Hematopoietic multipotent progenitor cell treated with erythropoietin and hydrocortisone succinate and interleukin-3 and kit ligand, for 8 days (in vitro differentiated cells): ENCODE results near the gene KCTD1.

Source experiments
- DNase-seq: peaks from one replicate; pipeline ENCODE4 v3.0.0-alpha.2; 2015

Gene KCTD1

GRCh38 chr18:26421503-26421902 is 126.8 kb downstream of the KCTD1 start:
- no peak for DNase-seq

GRCh38 chr18:26419746-26420145 is 128.6 kb downstream of the KCTD1 start:
- no peak for DNase-seq

- DNase-seq: no peak
These were observed 130.1 kb downstream of the KCTD1 start for GRCh38 chr18:26418225-26418624.

- no peak for DNase-seq
These were observed 131.2 kb downstream of the KCTD1 start for GRCh38 chr18:26417190-26417589.

GRCh38 chr18:26416652-26417150 is 131.7 kb downstream of the KCTD1 start:
- DNase-seq: no peak

- no peak for DNase-seq
These were observed 132.7 kb downstream of the KCTD1 start for GRCh38 chr18:26415631-26416030.

- DNase-seq: no peak
These were observed 133.4 kb downstream of the KCTD1 start for GRCh38 chr18:26414901-26415440.

- DNase-seq: no peak
These were observed 139.3 kb downstream of the KCTD1 start for GRCh38 chr18:26409091-26409490.

GRCh38 chr18:26407736-26408601 is 140.4 kb downstream of the KCTD1 start:
- DNase-seq: no peak

- no peak for DNase-seq
These were observed 141.4 kb downstream of the KCTD1 start for GRCh38 chr18:26406854-26407517.

- DNase-seq: no peak
These were observed 142.0 kb downstream of the KCTD1 start for GRCh38 chr18:26406324-26406723.

- DNase-seq: no peak
These were observed 143.1 kb downstream of the KCTD1 start for GRCh38 chr18:26405190-26405801.
